ENCODE data around the gene PCK2.

GRCh38 chr14:24132061-24132685 is 38.1 kb downstream of the PCK2 start:
- TF ChIP-seq ZZZ3 (CRISPR knock-in tag; IDR thresholded peaks at IDR 0.05; ENCODE audit: borderline replicate concordance) = no peak
- no peak for TF ChIP-seq CTCF (CRISPR knock-in tag; IDR thresholded peaks at IDR 0.05)
- TF ChIP-seq, protein P1, sequence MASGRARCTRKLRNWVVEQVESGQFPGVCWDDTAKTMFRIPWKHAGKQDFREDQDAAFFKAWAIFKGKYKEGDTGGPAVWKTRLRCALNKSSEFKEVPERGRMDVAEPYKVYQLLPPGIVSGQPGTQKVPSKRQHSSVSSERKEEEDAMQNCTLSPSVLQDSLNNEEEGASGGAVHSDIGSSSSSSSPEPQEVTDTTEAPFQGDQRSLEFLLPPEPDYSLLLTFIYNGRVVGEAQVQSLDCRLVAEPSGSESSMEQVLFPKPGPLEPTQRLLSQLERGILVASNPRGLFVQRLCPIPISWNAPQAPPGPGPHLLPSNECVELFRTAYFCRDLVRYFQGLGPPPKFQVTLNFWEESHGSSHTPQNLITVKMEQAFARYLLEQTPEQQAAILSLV (CRISPR knock-in tag; IDR thresholded peaks at IDR 0.05; ENCODE audit: borderline replicate concordance) = 0 out of 2 replicates have a peak, but pooled peaks have one; percentile 29
- TF ChIP-seq TCF7L2 (IDR thresholded peaks at IDR 0.05; ENCODE audit: low read depth, low read length) = no peak
- no peak for TF ChIP-seq JUN (CRISPR knock-in tag; IDR thresholded peaks at IDR 0.05)
- no peak for TF ChIP-seq JUND (CRISPR knock-in tag; IDR thresholded peaks at IDR 0.05)
- no peak for TF ChIP-seq HOXA7 (CRISPR knock-in tag; IDR thresholded peaks at IDR 0.05)
- TF ChIP-seq ATF7 (IDR thresholded peaks at IDR 0.05) = no peak
- TF ChIP-seq ATF7 (CRISPR knock-in tag; IDR thresholded peaks at IDR 0.05) = no peak
- no peak for TF ChIP-seq ZNF121 (CRISPR knock-in tag; IDR thresholded peaks at IDR 0.05)
- TF ChIP-seq NCOR1 (IDR thresholded peaks at IDR 0.05; ENCODE audit: borderline replicate concordance, low read length) = no peak
